BE2C (cell line): ENCODE results near the gene TRAF5.

Source experiments
- DNase-seq: peaks from one replicate; pipeline ENCODE4 v3.0.0-alpha.2; 2020
- H3K27me3 ChIP-seq: fragments of 250-450 bp; sonication (Bioruptor Pico); 2 replicates; pipeline ENCODE4 v1.5.1; 2020; ENCODE audit warnings: mild to moderate bottlenecking
- H3K36me3 ChIP-seq: fragments of 250-450 bp; sonication (Bioruptor Pico); 2 replicates; pipeline ENCODE4 v1.5.1; 2020; ENCODE audit warnings: mild to moderate bottlenecking
- H3K4me1 ChIP-seq: fragments of 250-450 bp; sonication (Bioruptor Pico); 2 replicates; pipeline ENCODE4 v1.5.1; 2020
- H3K4me3 ChIP-seq: 2 replicates; pipeline ENCODE4 v1.5.1; 2011; ENCODE audit warnings: low read depth, low read length
- H3K9me3 ChIP-seq: fragments of 250-450 bp; sonication (Bioruptor Pico); 2 replicates; pipeline ENCODE4 v1.5.1; 2020
- CTCF ChIP-seq: IDR thresholded peaks from 2 replicates; pipeline ENCODE4 v1.5.1; 2012; ENCODE audit warnings: mild to moderate bottlenecking, low read depth, low read length

TRAF5 gene

DNA sequence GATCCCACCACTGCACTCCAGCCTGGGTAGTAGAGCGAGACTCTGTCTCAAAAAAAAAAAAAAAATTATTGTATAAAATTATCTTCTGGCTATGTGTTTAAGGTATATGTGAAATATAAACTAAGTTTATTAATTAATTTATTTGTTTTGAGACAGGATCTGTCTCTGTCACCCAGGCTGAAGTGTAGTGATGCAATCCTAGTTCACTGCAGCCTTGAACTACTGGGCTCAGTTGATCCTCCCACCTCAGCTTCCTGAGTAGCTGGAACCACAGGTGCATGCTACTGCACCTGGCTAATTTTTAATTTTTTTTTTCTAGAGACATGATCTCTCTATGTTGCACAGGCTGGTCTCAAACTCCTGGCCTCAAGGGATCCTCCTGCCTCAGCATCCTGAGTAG, 97.4 kb downstream of the TRAF5 start:
- no peaks in the 10 kb centered on the region for H3K36me3 ChIP-seq
- no peak for TF ChIP-seq CTCF
- no peaks in the 10 kb centered on the region for H3K9me3 ChIP-seq
- H3K4me3 ChIP-seq, result no peak overlapping the region
- H3K27me3 ChIP-seq, result no peaks in the 10 kb centered on the region
- DNase-seq, result no peak
- H3K4me1 ChIP-seq, result no peaks in the 10 kb centered on the region
